NCI-H510A (cell line): ENCODE data around the gene SHD.
A peak's percentile ranks its signal among the peaks of the same experiment; 100 is the strongest.

Experiments
- DNase-seq: peaks from one replicate; lab custom pipeline; 2025; lab: John Stamatoyannopoulos, UW

The SHD gene

DNA sequence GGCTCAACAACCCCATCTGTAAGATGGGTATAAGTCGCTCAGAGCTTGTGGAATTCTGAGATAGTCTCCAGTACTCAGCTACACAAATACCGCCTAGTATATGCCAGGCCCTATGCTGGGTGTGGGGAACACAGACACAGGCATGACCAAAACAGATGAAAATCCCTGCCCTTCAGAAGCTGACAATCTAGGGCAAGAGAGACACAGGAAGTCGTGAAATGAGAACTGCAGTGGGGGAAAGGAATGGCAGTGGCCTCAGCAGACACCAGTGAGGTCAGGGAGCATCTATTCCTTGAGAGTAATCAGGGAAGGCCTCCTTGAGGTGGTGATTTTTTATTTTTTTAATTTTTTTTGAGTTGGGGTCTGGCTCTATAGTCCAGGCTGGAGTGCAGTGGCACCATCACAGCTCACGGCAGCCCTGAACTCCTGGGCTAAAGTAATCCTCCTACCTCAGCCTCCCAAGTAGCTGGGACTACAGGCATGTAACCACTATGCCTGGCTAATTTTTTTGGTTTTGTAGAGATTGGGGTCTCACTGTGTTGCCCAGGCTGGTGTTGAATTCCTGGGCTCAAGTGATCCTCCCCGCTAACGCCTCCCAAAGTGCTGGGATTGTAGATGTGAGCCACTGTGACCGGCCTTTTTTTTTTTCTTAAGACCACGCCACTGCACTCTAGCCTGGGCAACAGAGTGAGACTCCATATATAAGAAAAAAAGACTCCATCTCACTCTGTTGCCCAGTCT lies 19.9 kb downstream of the SHD start:
- no peak for DNase-seq

GRCh38 chr19:4300589-4300988 lies 21.5 kb downstream of the SHD start:
- no peak for DNase-seq

GRCh38 chr19:4301590-4302242 lies 22.6 kb downstream of the SHD start:
- no peak for DNase-seq

DNA sequence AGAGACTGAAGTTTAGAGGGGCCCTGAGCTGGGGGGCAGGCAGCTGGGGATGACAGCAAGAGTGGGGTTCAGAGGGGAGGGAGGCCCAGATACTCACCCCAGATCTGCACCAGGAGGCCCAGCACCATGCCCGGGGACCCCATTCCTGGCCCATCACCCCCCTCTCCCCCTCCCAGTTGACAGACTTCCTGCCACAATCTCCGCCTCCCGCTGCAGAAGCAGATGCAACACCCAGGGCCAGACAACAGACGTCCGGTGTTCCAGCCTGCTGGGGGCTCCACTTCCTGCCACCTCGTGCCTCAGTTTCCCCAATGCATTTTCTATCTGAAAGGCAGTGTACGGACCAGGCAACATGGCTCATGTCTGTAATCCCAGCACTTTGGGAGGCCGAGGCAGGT lies 23.2 kb downstream of the SHD start, which contains the start of gene TMIGD2:
TMIGD2 (minus strand) TSS at position 147 of the 398 bp plus-strand sequence; CDS start at position 143, 4 bp downstream.
- no peak for DNase-seq

DNA sequence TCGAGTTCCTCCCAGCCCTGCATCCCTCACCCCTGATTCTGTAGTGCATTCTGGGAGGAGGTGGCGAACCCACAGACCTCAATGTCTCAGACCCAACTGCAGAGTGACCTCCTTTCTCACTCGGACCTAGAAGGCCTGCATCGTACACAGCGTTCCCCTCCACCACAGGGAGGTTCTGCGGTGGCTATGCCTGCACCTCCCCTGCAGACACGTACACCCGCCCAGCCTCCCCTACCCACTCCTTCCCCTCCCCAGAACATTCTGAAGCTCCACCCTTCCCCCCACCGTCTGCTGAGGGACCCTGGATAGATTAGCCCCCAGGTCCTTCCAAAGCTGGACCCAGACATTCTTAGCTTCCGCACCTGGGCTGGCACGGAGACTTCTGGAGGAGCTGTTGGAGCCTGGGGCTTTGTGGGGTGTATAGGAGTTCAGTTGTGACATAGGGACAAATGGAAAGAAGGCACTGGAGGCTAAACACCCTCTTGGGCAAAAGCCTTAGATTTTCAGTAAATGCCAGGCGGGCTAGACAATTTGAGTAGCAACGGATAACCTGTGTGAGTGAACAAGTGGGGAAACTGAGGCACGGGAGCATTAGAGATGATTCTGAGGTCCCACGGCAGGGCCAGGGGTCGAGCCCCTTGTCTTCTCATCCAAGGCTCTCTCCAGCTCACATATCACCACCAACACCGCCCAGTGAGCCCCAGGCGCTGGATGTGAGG lies 24.9 kb downstream of the SHD start:
- DNase-seq: no peak

- peak; percentile 65 for DNase-seq
Measured at GRCh38 chr19:4304538-4305256, 25.6 kb downstream of the SHD start, which contains the start of gene FSD1. Gene FSD1, plus strand, starts transcription at chr19:4304598. Its CDS starts 149 bp downstream, at chr19:4304747.

DNA sequence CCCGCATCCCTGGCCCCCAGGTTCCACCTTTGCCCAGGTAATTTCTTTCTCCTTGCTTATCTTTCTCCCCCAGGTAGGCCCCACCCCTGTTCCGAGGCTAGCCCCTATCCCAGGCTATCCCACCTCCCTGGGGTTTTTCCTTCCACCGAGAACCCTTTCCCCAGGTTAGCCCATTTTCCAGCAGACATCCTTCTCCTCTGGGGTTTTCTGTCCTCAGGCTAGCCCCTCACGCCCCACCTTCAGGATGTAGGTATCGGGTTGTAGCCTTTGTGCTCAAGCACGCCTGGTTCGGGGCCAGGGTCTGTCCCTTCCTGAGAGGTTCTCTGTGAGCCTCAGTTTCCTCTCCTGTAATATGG lies 26.2 kb downstream of the SHD start:
- DNase-seq: no peak

GRCh38 chr19:4305659-4306058 lies 26.6 kb downstream of the SHD start:
- no peak for DNase-seq

- no peak for DNase-seq
Measured at GRCh38 chr19:4310247-4311121, 31.4 kb downstream of the SHD start.

DNA sequence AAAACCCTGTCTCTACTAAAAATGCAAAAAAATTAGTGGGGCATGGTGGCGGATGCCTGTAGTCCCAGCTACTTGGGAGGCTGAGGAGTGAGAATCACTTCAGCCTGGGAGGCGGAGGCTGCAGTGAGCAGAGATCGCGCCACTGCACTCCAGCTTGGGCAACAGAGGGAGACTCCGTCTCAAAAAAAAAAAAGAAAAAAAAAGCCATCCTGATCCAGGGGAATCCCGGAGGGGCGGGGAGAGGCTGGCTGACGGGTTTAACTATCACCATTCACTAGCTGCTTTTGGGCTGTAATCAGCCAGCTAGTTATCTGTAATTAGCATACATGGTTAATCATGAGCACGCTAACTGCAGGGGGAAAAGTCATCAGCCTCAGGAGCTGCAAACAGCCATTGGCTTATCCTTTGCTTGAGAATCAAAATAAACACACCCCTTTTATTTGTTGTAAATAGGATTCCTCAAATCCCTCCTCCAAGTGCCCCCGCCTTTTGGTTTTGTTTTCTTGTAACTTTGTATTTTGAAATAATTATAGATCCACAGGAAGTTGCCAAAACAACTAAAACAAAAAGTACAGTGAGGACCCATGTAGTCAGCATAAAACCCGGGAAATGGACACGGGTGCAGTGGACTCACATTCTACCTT lies 34.9 kb downstream of the SHD start:
- DNase-seq: no peak

- DNase-seq: no peak
Measured at GRCh38 chr19:4316956-4317355, 37.9 kb downstream of the SHD start.

GRCh38 chr19:4318460-4318859 lies 39.4 kb downstream of the SHD start:
- DNase-seq: no peak

GRCh38 chr19:4319067-4319718 lies 40.1 kb downstream of the SHD start:
- no peak for DNase-seq

DNA sequence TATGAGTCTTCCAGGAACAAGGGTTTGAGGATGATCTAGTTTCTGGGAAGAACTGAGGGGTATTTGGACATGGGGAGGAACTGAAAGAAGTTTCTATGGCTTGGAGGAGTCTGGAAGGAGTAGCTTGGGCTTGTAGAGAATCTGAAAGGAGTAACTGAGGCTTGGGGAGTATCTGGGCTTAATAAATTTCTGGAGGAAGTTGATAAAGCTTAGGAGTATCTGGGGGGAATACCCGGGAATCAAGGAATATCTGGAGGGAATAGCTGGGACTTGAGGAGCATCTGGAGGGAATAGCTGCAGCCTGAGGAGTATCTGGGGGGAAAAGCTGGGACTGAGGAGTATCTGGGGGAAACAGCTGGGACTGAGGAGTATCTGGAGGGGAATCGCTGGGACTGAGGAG lies 41.4 kb downstream of the SHD start:
- no peak for DNase-seq

- no peak for DNase-seq
Measured at GRCh38 chr19:4322942-4323665, 44.0 kb downstream of the SHD start.

GRCh38 chr19:4323692-4324091 lies 44.6 kb downstream of the SHD start:
- no peak for DNase-seq

- no peak for DNase-seq
Measured at GRCh38 chr19:4324228-4324627, 45.2 kb downstream of the SHD start.

GRCh38 chr19:4326215-4326836 lies 47.3 kb downstream of the SHD start:
- DNase-seq: no peak

DNA sequence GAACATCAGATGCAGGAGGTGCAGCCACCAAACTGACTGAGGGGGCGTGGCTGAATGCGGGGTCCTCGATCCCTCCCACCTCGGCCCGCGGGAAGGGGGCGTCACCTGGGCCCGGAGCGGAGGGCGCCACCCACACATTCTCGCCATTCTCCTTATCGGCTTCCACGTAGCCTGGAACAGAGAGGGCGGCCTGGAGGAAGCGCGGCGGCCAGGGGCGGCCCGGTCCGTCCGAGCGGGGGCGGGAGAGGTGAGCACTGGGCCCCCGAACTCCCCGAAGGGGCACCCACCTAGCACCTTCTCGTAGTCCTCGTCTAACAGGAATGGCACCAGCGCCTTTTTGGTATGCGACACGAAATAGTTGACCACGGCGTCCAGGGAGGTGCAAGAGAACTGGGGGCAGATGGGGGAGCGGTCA lies 47.8 kb downstream of the SHD start:
- no peak for DNase-seq
